Right hindlimb (tissue), 1 donor: ENCODE data around the gene BRI3.

Source experiments
- DNase-seq: peaks from one replicate; pipeline ENCODE4 v3.0.0-alpha.2; 2018

BRI3 gene

DNA sequence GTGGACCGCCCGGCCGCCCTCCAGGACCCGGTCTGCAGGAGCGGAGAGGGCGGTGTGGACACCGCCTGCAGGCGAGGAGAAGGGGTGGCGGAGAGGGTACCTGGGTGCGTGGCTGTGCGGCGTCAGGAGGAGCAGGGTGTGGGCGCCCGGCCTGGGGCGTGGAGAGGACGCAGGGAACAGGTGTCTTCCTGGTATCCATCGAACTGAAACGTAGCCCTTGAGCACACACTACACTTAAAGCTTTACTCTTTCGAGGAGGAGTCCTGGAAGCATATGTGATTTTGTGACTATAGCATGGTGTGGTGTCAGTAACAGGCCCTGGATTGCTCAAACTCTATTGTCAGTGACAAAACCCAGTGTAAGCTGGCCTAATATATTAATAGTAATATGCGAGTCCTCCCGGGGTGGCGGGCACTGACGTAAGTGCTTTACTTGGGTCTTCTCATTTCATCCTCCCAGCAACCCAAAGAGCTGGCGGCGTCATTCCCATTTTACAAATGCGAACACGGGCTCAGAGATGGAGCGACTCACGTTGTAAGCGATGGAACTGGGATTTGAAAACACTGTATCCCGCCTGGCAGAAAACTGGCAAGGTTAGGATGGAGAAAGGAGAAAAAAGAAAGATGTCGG, 28.9 kb upstream of the BRI3 start:
- DNase-seq, result no peak

DNA sequence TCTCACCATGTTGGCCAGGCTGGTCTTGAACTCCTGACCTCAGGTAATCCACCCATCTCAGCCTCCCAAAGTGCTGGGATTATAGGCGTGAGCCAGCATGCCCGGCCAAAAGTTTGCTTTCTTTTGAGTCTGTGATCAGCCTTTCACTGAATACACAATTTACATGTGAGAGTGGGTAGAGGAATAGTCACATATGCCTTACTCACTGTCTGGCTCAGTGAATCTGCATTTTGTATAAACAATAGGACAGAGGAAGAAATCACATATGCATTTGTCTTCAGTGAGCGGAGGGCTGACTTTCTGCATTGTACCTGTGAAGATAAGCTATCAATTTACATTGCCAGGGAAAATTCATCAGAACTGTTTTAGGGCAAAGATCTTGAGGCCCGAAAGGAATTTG, 27.0 kb upstream of the BRI3 start:
- DNase-seq, result no peak

DNA sequence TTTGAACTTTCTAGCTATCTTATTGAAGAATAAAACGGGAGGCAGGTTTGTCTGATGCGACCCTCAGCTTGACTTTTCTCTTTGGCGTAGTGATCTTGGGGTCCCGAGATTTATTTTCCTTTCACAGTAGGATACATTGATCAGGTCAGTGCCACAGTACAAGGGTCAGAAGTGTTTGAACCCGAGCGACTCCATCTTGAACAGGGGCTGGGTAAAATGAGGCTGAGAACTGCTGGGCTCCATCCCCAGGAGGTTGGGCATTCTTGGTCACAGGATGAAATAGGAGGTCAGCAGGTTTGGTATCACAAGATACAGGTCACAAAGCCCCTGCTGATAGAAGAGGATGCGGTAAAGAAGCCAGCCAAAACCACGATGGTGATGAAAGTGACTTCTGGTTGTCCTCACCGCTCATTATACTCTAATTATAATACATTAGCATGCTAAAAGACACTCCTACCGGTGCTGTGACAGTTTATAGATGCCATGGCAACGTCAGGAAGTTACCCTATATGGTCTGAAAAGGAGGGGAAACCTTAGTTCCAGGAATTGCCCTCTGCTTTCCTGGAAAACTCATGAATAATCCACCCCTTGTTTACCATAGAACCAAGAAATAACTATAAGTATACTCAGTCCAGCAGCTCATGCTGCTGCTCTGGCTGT, 26.4 kb upstream of the BRI3 start:
- DNase-seq, result no peak

DNA sequence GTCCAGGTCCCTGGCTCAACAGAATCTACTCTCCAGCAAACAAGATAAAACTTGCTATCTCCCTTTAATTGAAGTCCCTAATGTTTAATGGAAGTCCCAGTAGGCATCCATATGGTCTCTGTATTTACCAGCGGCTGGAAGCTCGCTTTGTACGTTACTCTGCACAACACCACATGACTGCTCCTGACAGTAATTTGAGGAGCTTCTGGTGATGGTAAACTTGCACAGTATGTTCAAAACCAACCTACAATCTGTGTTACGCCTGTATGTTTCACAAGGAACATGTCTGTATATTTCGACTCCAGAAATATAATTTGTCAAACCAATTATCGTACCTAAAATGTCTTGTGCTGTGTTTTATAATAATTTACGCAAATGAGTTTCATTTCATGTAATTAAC, 25.1 kb upstream of the BRI3 start:
- no peak for DNase-seq

DNA sequence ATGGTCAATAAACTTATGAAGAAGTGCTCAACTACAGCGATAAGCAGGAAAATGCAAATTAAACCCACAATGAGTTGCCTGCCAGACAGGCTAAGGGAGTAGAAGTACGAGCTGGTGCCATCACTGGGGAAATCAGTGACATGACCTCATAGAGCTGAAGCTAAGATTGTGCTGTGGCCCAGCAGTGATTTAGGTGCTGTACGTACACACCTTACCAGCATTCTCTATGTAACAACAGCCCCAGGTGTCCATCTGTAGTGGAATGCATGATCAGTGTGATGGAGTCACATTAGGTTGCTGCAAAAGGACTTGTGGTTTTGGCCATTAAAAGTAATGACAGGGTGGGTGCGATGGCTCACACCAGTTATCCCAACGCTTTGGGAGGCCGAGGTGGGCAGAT, 23.8 kb upstream of the BRI3 start:
- DNase-seq, result no peak

DNA sequence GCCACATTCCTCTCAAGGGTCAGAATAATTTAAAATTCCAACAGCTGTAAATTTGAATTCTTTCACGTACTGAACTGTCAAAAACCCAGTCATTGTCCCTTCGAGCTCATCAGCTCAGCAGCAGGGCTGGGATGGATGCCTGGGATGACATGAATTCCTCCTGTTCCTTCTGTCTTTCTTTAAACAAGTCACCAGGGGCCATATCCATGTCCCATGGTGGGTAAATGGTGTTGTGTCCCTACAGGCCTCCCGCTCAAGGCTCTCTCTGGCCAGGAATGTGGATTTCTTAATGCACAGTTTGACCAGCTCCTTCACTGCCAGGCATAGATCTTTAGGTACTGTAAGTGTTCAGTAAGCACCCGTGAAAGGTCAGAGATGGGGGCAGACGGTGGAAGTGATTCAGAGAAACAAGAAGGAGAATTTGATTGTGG, 15.6 kb upstream of the BRI3 start:
- no peak for DNase-seq

DNA sequence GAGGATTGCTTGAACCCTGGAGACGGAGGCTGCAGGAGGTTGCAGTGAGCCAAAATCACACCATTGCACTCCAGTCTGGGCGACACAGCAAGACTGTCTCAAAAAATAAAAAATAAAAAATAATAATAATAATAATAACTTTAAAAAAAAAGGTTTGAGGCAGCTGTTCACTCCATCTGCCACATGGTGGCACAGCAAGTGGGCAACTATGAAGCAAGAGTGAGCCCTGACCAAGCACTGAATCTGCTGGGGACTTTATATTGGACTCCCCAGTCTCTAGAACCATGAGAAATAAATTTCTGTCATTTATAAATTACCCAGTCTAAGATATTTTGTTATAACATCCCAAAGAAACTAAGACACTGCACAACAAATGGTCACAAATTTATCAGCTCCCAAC, 14.6 kb upstream of the BRI3 start:
- no peak for DNase-seq

DNA sequence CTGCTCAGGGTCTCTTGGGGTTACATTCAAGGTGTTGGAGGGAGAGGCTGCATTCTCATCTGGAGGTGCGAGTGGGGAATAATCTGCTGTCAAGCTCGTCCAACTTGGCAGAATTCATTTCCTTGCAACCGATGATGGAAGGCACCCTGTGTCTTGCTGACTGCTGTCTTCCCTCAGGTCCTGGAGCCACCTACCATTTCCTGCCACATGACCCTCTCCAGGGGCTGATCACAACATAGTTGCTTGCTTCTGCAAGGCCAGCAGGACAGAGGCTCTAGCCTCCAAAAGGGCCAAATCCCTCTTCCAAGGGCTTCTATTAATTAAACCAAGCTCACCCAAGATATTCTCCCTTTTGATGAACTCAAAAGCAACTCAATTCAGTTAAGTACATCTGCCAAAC, 14.2 kb upstream of the BRI3 start:
- no peak for DNase-seq

DNA sequence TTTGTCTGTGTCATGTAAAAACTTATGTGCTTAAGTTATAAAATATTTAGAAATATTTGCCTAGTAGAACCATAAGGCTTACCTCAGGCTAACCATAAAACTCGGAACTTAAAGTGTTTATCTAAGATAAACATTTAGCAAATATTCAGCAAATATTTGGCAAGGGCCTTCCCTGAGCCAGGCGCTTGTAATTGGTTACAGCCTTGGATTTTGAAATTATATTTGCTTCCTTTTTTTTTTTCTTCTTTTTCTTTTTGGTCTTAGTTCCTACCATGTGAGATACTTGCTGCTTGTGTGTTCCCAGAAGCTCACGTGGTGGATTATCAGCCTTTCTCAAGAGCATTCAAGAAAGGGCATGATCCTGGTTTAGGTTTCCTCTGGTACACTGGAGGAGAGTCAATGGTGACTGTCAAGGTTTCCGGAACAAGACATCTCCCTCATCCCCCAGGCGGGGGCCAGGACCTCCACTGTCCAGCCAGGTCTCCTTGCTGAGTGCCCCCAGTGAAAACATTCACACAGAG, 5.2 kb upstream of the BRI3 start:
- DNase-seq, result no peak

DNA sequence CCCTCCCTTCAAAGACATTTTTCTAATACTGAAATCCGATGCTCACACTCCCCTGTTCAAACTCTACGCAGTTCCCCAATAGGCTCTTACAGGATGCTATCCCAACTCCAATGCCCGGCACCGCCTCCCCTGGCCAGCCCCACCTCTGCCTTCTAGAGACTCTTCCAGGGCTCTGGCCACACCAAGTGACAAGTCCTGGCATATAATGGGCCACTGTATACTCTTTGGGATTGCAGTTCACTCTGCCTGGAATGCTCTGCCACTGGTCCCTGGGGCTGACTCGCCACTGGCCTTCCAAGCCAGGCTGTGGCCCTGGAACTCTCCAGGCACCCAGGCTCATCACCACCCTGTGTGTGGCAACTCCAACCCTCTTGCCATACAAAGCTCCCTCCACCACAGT, 3.1 kb upstream of the BRI3 start:
- DNase-seq, result no peak

DNA sequence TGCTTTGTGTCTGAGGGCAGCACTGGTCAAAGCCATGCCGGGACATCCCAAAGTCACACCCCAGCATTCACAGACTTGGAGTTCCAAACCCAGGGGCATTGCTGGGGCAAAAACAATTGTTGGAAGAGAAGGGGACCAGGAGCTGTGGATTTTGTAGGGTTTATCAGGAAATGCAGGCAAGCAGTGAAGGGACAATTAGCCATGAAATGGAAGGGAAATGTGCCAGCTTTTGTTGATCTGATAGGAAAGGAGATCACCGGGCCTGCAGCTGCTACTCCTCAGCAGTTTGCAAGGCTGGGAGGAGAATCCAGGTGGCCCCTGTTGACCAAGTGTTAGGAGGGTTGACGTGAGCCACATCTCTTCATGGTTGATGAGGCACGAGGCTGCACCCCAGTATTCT, 2.5 kb upstream of the BRI3 start:
- DNase-seq, result no peak

- no peak for DNase-seq
These were observed 1.2 kb upstream of the BRI3 start for GRCh38 chr7:98280296-98280695.

GRCh38 chr7:98281757-98282606, 496 bp downstream of the BRI3 start:
- DNase-seq, result no peak

GRCh38 chr7:98282703-98283102, 1.2 kb downstream of the BRI3 start:
- no peak for DNase-seq

- DNase-seq, result no peak
These were observed 1.8 kb downstream of the BRI3 start for GRCh38 chr7:98283127-98283886.

GRCh38 chr7:98283887-98284222, 2.4 kb downstream of the BRI3 start:
- DNase-seq, result no peak

GRCh38 chr7:98284335-98285036, 3.0 kb downstream of the BRI3 start:
- peak; percentile 67 for DNase-seq

DNA sequence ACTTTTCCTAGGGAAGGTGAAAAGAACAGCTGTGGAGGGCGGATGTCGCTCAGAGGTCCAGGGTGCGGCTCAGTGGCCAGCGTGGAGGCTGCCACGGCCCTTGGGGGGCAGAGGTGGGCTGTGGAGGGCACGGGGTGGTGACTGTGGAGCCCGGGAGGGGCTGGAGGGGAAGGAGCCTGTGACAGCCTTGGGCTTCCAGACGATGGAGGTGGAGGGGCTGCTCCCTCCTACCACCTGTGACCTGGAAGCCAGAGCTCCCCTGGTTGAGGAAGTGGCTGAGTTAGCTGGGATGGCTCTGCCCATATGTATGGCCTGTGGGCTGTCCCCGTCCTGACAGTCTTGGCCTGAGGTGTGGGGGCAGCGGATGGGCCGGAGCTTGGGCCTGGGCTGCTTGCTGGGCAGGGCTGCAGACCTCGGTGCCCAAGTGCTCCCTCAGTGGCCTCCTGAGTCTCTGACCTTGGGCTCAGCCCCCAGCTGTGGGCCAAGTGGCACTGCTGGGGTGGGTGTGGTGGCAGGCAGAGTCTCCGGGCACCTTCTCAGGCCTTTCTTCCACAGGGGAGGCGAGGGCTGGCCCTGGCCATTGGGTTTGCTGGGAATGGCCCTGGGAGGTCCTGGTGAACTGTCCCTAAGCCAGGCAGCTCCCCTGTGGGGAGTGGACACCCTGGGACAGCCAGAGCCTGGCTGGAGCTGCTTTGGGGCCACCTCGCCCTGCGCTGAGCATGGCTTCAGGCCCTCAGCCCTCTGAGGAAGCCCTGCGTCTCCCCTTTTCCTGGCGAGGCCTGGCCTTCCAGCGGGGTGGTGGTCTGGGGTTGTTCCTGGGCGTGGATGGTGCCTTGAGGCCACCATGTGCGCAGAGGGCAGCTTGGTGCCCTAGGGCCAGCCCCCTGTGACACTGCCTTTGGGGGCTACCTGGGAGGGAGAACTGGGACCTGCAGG, 3.9 kb downstream of the BRI3 start:
- DNase-seq, result no peak

- DNase-seq, result no peak
These were observed 4.6 kb downstream of the BRI3 start for GRCh38 chr7:98286093-98286539.

GRCh38 chr7:98286701-98287485, 5.4 kb downstream of the BRI3 start:
- no peak for DNase-seq
